Smooth muscle cell (in vitro differentiated cells): ENCODE data around the gene BRCC3. TPM values are rescaled to one million over a fixed set of nuclear protein-coding genes. Genes with fewer than 3 reads are reported as not detected.

ENCODE experiments used
- DNase-seq: peaks from one replicate; lab custom pipeline; 2025; ENCODE audit not compliant: unreplicated experiment; lab: John Stamatoyannopoulos, UW
- H2AFZ ChIP-seq: fragments of 200-600 bp; sonication (generic); 2 replicates; pipeline ENCODE4 v1.6.0; 2016; ENCODE audit warnings: antibody characterized with exemption, low read depth, mild to moderate bottlenecking
- H3F3A ChIP-seq: fragments of 200-600 bp; sonication (generic); 2 replicates; pipeline ENCODE4 v1.6.0; 2017; ENCODE audit warnings: antibody characterized with exemption, low read depth
- H3K27ac ChIP-seq: fragments of 200-600 bp; sonication (generic); 2 replicates; pipeline ENCODE4 v1.5.1; 2016; ENCODE audit warnings: low read depth, mild to moderate bottlenecking
- H3K27me3 ChIP-seq: fragments of 200-600 bp; sonication (generic); 2 replicates; pipeline ENCODE4 v1.6.1; 2016; ENCODE audit warnings: low read depth, mild to moderate bottlenecking
- H3K36me3 ChIP-seq: fragments of 200-600 bp; sonication (generic); 2 replicates; pipeline ENCODE4 v1.5.1; 2016; ENCODE audit warnings: low read depth
- H3K4me1 ChIP-seq: fragments of 200-600 bp; sonication (generic); 2 replicates; pipeline ENCODE4 v1.5.1; 2016; ENCODE audit warnings: low read depth
- H3K4me2 ChIP-seq: fragments of 200-600 bp; sonication (generic); 2 replicates; pipeline ENCODE4 v1.6.0; 2016; ENCODE audit warnings: mild to moderate bottlenecking
- H3K4me3 ChIP-seq: fragments of 200-600 bp; sonication (generic); 2 replicates; pipeline ENCODE4 v1.5.1; 2016; ENCODE audit warnings: mild to moderate bottlenecking
- H3K79me2 ChIP-seq: fragments of 200-600 bp; sonication (generic); 2 replicates; pipeline ENCODE4 v1.6.0; 2016; ENCODE audit warnings: low read depth, mild to moderate bottlenecking
- H3K9ac ChIP-seq: fragments of 200-600 bp; sonication (generic); 2 replicates; pipeline ENCODE4 v1.6.0; 2016; ENCODE audit warnings: low read depth
- H3K9me3 ChIP-seq: fragments of 200-600 bp; sonication (generic); replicated peaks from 2 replicates; pipeline ENCODE4 v1.5.1; 2016; ENCODE audit warnings: low read depth
- H4K20me1 ChIP-seq: fragments of 200-600 bp; sonication (generic); 2 replicates; pipeline ENCODE4 v1.6.0; 2016; ENCODE audit warnings: low read depth
- CTCF ChIP-seq: fragments of 200-600 bp; sonication (generic); IDR thresholded peaks from 2 replicates; pipeline ENCODE4 v1.5.1; 2017; ENCODE audit warnings: borderline replicate concordance, mild to moderate bottlenecking, antibody characterized with exemption; ENCODE audit not compliant: insufficient read depth, poor library complexity, severe bottlenecking
- WGBS: methylation state at CpG from one replicate; pipeline ENCODE4 v1.1.7; 2016; ENCODE audit warnings: low lambda C conversion rate; 5-methylcytosine and 5-hydroxymethylcytosine counted together
- polyA plus RNA-seq: library from polyadenylated mRNA; unstranded; fragments of >200 nt; fragmentation: Nextera tagmentation; extraction: Ambion mirVana; gene quantifications from 2 replicates; pipeline ENCODE4 v1.2.1, GENCODE V29; 2016
- total RNA-seq: library from RNA; depleted of rRNA; stranded (reverse); fragments of >200 nt; gene quantifications from 2 replicates; pipeline ENCODE4 v1.2.3, GENCODE V29; 2014

Gene BRCC3
- total and polyA plus RNA-seq, 2 experiments from 2014 or later = 10.6 to 13.4 TPM

- Histone ChIP-seq H3F3A (no peaks in the 10 kb centered on the region), H3K79me2 (peaks cover 10% of the 10 kb centered on the region), H3K4me3 (peak overlapping the region; percentile 68), H3K27me3 (no peaks in the 10 kb centered on the region), H2AFZ (peak overlapping the region; percentile 78), H3K4me2 (peak overlapping the region; percentile 80), H4K20me1 (no peaks in the 10 kb centered on the region), H3K27ac (peak overlapping the region; percentile 17), H3K9ac (no peak overlapping the region), H3K36me3 (no peaks in the 10 kb centered on the region), H3K4me1 (no peaks in the 10 kb centered on the region), H3K9me3 (no peaks in the 10 kb centered on the region)
- TF ChIP-seq CTCF = no peak
- WGBS = 49% methylated on average over 25 of the region's 25 CpGs
- DNase-seq = no peak
Measured at GRCh38 chrX:155071694-155072280, 479 bp downstream of the BRCC3 start.

- Histone ChIP-seq H3K4me2 (no peak overlapping the region), H3K79me2 (no peaks in the 10 kb centered on the region), H3K9me3 (no peaks in the 10 kb centered on the region), H2AFZ (no peak overlapping the region), H3K27ac (no peak overlapping the region), H3F3A (no peaks in the 10 kb centered on the region), H4K20me1 (no peaks in the 10 kb centered on the region), H3K27me3 (no peaks in the 10 kb centered on the region), H3K4me3 (no peak overlapping the region), H3K36me3 (no peaks in the 10 kb centered on the region), H3K4me1 (no peaks in the 10 kb centered on the region), H3K9ac (no peak overlapping the region)
- 77% methylated on average over 18 of the region's 24 CpGs for WGBS
- DNase-seq = no peak
- peak; percentile 37 for TF ChIP-seq CTCF
Measured at GRCh38 chrX:155086202-155086840, 15.0 kb downstream of the BRCC3 start.

- DNase-seq = no peak
- no peak for TF ChIP-seq CTCF
Measured at GRCh38 chrX:155086961-155087735, 15.8 kb downstream of the BRCC3 start.

More at GRCh38 chrX:155086961-155087735, 15.8 kb downstream of the BRCC3 start:
- Histone ChIP-seq H3K36me3 (no peaks in the 10 kb centered on the region), H3K4me3 (no peak overlapping the region), H3K4me2 (no peak overlapping the region), H3K79me2 (no peaks in the 10 kb centered on the region), H3K4me1 (no peaks in the 10 kb centered on the region), H3F3A (no peaks in the 10 kb centered on the region), H3K27me3 (no peaks in the 10 kb centered on the region), H3K9me3 (no peaks in the 10 kb centered on the region), H4K20me1 (no peaks in the 10 kb centered on the region), H2AFZ (no peak overlapping the region), H3K9ac (no peak overlapping the region), H3K27ac (no peak overlapping the region)
- 89% methylated on average over 25 of the region's 26 CpGs for WGBS
